ENCODE results near the gene CNTN5.

Gene CNTN5

DNA sequence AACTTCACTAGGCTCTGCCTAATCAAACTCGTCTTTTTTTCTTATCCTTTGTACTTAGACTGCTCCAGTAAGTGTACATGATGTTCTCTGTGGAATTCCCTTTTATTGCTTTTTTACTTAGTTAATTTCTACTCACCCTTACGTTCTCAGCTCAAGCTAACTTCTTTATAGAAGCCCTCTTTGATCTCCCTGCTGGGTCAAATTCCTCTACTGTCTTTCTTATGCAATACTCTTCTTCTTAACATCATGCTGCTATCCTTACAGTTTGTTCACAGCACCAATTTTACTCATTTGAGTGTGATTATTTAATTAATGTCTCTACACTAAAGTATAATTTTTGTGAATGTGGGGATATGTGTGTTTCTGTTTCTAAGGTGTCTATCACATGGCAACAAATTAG, 498.3 kb downstream of the CNTN5 start:
- DNase-seq (ENCODE audit: low spot score), result no peak

DNA sequence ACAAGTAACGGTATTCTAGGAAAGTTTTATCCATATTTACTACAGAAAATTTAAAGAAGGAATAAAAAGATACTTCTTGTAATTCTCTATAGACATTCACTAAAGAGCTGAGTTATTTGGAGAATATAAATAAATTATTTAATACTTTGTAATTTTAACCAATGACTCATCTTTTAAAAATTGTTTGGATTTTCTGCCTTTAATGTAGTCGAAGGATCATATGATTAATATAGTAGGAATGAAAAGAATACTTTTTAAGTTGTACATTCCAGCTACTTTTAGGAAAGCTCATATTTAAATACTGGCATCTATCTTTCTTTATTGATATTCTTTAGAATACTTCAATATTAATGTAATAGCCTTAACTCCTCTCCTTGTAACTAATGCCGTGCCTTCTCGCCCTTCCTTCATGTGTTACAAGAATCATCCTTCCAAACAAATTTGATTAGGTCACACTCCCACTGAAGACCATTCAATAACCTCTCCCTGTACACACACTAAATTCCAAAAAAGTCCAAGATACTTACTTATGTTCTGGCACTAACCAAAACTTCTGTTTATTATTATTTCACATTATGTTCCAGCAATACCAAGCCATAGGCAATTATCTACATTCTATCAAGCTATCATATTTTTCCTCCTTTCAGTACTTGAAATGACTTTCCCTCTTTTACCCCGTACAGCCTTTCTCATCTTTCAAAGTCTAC, 501.9 kb downstream of the CNTN5 start:
- DNase-seq (ENCODE audit: low spot score), result no peak

DNA sequence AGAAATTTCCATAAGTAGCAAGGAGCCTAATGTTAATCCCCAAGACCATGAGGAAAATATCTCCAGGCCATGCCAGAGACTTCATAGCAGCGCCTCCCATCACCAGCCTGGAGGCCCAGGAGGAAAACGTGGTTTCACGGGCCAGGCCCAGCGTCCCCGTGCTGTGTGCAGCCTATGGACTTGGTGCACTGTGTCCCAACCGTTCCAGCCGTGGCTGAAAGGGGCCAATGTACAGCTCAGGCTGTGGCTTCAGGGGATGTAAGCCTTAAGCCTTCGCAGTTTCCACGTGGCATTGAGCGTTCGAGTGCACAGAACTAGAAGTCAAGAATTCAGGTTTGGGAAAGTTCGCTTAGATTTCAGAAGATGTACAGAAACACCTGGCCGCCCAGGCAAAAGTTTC, 510.7 kb downstream of the CNTN5 start:
- DNase-seq (ENCODE audit: low spot score), result no peak

DNA sequence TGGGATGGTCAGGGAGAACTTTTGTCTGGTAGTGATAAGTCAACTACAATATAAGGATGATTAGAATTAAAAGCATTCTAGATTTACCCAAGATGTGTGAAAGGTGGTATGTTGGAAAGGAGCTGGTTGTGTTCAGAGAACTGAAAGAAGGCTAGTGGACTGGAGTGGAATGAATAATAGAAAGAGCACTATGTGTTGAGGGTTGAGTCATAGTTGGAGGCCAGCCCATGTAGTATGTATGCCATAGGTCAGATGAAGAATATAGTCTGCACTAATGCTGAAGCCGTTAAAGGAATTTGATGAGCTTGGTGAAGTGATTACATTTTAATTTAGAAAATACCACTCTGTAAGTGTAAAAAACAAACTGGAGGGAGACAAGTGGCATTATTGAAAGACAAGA, 514.1 kb downstream of the CNTN5 start:
- no peak for DNase-seq (ENCODE audit: low spot score)

DNA sequence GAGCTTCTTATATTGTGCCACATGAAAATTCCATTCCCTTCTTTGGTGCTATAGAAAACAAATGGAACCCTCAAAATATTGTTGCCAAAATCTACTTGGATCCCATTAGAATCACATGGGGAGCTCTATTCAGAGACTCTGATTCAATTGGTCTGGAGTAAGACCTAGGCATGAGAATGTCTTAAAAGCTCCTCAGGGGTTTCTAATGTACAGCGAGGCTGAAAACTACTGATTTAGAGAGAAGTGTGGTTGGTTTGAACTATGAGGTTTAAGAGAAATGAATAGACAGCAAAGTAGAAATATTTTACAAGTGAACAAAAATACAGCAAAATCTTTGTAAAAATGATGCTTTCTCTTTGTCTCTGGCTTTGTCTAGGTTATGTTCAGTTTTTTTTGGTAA, 514.7 kb downstream of the CNTN5 start:
- DNase-seq (ENCODE audit: low spot score), result no peak

DNA sequence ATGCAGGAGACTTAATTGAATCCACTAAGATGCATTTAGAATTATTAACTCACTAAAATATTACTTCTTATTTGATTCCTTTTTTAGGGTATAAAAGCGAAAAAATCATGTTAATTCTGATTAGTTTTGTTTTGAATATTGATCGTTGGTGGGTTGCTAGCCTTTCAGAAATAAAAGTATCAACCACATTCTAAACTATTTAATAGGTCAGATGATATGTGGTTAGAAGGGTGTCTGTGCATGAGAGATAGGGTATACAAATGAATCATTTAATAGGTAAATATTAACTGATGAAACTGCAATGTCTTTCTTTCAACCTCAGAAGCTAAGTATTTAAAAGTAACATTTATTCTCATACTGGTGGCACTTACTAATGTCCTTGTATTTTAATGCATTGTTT, 515.1 kb downstream of the CNTN5 start:
- no peak for DNase-seq (ENCODE audit: low spot score)

DNA sequence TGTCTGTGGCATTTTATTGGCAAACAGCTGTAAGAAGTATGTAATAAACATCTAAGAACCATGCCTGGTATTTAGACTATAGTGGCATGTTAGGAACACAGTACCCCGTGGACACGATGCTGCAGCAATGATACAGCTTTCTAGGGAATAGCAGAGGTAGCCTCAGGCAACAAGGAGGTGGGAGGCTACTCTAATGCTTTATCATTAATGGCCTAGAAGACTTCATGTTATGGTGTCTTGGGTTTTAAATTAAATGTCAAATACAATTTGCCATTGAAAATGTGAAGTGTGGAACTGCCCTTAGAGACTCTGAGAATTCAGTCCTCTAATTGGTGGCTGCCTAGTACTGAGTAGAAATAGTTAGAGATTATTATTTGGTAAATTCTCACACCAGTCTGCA, 516.9 kb downstream of the CNTN5 start:
- DNase-seq (ENCODE audit: low spot score), result no peak

DNA sequence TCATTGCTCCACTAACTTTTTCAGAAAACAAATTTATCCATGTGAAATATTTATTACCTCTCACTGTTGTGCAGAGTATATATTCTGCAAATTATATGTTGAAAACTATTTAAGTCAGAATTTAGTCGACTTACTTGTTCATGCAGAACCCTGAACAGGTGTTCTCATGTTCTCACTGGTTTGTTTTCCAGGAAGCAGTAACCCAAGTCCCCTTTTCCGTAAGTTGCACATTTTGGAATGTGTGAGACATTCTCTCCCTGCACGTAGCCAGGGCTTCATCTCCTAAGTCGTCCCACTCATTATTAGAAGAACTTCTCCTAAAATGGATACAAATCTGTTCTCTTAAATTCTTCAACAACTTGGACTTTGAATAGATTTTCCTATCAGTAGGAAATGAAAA, 524.9 kb downstream of the CNTN5 start:
- DNase-seq (ENCODE audit: low spot score), result no peak

DNA sequence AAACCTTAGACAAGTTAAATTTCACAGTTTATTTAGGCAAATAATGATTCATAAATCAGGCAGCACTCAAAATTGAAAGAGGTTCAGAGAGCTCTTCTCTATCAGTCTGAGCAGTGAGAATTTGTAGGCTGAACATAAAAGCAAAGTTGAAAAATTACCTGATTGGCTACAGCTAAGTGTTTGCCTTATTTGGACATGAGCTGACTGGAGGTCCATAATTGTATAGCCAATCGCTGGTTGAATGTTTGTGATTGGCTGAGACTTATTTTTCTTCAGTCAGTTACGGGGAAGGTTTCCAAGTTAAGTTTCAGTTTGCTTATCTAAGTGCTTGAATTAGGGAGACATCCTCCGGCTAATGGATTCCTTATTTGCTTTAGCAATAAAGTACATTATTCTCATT, 527.5 kb downstream of the CNTN5 start:
- DNase-seq (ENCODE audit: low spot score), result no peak

DNA sequence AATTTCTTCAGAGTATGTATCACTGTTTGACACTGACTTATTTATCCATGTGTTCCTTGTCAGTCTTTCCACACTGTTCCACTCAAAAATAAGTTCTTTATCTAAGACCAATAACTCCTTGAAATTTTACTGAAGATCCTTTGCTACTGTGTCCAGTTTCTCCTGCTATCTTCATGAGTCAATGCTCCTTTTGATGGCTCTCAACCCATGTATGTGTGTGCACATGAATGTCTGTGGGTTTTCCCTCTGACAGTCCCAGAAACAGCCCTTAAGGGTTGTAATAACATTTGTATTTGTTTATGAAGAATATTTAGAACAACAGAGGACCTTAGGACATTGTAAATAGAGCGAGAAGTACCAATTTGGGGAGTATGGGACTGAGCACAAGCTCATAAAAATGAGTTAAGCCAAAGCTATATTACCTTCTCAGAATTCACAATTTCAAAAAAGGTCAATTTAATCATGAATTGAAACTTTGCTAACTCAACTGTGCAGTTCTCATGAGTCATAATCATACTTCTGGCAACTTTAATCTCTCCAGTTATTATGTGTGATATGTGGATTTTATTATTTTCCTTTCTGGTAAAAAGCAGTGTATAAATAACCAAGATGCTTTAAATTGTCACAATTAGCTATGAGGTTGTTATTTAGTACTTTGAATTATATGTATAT, 533.6 kb downstream of the CNTN5 start:
- no peak for DNase-seq (ENCODE audit: low spot score)

DNA sequence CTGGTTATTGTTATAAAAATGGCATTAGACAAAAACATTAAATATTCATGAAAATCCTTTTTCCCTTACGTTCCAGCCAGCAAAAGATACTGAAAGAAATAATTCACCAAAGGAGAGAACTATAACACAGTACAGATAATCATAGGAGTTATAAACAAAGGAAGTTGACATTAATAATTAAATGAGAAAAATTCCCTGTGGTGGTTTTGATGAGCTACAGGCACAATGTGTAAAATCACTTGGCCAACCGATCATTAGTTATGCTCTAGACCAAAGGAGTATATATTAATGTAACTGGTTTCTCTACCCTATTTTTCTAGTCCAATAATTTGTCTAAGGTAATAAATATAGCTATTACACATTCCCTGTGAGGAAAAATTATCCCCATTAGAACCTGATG, 534.7 kb downstream of the CNTN5 start:
- no peak for DNase-seq (ENCODE audit: low spot score)

DNA sequence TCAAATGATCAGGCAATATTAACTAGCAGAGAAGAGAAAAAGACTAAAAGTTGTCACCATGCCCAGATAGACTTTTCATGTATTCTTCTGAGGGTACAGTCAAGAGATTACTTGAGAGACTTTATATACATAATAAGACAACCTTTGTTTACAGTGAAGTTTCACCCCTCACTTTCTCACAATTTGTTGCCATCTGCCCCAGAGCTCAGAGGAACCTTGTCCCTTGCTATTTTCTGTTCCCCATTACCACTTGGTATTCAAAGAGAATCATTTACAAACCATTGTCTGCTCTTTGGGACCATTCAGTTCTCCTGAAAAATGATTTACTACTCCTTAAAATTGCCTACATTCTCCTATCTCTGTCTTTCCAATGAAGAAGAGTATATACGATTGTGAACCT, 544.6 kb downstream of the CNTN5 start:
- DNase-seq (ENCODE audit: low spot score), result no peak

DNA sequence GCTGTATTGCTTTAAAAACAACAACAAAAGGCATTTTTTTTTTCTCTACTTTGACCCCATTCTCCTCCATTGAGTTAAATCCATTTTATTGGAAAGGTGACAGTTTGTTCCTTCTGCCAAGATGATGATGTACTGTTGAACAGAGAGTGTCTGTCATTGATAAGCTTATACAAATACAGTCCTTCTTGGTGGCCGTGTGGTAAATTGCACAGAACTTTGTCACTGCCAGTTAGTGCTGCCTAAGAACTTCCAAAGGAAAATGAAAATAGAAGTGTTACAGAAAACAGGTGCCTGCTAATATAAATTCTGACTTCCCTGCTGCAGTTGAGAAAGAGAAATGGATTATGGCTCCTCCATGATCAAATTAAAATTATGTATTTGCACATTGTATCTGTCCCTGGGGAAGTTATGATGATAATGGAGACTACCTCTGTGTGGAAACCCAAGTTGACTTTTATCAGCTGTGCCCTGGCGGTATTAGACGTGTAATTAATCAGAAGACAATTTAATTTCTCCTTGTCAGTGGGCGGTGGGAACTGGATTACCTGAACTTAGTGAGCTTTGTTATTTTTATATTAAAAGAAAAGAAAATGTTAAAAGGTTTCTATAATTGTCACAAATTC, 546.7 kb downstream of the CNTN5 start:
- DNase-seq (ENCODE audit: low spot score), result no peak

DNA sequence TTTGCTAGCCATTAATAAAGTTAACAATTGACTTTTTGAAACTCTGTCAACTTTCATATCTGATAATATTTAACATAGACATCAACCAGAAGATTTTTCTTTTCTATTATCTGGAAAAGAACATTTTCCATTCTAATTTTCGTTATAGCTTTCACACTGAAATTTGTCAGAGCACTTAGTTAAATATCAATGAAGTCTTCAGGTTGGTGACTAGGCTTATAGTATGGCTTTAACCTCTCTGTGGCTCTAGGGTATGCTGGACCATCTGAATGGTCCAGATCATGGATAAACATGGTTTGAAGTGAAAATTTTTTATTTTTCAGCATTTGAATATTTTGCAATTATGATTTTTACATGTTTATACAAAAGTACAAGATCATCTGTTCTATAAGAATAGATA, 548.1 kb downstream of the CNTN5 start:
- no peak for DNase-seq (ENCODE audit: low spot score)

DNA sequence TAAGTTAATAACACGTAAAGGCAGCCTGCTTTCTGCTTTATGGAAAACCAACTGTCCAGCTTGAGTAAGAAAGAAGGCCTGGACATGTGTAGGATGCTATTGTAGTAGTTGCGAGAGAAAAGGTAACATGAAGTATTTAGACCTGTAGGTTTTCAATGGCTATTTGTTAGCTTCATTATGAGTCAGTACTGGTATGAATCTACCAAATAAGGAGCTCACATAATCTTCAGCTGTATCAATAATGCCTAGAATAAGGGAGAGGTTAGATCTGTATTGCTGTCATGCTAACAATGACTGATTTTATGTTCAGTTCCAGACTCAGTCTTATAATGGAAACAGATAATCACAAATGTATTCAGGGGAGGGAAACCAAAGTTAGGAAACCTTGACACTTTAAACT, 550.3 kb downstream of the CNTN5 start:
- DNase-seq (ENCODE audit: low spot score), result no peak

DNA sequence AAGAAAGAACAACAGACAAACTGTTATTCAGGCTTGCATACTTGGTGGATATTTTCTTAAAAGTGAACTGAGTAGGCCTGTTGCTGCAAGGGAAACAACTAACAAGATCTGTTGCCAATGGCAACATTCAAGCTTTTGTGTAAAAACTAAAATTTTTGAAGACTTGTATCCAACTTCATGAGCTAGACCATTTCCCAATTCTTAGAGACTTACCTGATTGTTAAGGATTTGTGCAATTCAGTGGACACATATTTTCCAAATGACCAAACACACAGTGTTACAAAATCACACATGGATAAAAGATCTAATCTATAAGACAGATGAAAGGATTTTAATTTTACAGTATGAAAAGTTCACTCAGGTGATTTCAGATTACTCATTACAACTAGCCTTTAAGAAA, 564.1 kb downstream of the CNTN5 start:
- no peak for DNase-seq (ENCODE audit: low spot score)

DNA sequence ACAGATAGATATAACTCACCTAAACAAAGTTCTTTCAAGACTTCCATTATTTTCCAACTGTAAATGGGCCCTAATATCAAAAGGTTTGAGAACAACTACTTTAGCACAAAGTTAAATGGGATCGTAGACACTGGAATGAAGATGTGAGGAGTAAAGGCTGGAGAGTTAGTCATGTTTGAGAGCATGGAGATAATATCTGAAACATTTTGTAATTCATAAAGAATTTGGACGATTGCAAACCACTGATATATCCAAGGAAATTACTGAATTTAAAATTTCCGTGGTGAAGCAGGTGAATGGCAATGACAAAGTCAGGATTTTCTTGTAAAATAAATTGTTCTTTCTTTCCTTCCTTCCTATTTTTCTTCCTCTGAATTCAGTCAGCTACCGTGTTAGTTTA, 564.9 kb downstream of the CNTN5 start:
- DNase-seq (ENCODE audit: low spot score), result no peak

DNA sequence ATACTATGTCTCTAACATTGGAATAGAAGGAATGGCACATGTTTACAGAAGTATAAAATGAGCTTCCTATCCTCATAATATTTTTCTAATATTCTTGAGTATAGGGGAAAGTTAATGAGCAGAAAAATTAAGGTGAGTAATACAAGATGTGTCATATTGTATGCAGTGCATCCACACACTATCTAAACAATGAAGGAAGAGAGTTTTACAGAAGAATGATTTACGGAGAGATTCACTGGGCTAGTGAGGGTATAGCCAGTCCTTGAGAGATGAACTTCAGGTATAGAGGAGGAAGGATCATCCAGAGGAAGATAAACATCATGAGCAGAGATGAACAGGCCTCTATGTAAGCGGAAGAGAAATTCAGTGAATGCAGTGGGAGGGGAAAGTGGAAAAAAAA, 569.0 kb downstream of the CNTN5 start:
- no peak for DNase-seq (ENCODE audit: low spot score)

DNA sequence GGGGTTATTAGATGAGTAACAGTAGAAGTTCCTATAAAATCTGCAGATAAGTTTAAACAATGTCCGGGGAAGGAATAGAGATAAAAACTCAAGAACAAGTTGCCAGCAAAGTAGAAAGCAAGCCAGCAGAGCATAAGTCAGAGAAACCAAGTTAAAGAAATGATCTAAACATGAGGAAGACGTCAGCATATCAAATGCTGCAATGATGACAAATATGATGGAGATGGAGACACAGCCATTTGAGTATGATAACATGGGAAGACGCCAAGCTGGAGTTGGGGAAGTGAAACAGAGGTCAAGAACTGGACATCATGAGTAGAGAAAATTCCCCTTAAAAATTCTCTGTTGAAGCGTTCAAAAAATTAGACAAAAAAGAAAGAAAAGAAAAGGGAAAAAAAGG, 571.5 kb downstream of the CNTN5 start:
- DNase-seq (ENCODE audit: low spot score), result no peak

DNA sequence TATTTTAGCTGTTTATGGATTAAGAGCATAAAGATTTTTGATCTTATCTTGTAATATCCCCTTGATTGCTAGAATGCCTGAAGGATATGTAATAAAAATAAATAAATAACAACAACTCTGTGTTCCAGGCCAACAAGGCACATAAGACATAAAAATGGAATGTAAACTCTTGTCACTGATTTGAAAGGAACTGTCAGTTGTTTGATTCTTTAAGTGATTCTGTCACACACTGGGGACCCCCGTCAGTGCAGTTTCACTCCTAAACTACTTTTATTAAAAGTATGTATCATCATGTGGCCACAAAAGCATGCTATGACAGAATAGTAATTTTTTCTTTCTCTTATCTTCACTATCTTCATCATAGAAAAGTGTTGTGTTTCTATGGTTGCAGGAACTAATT, 572.4 kb downstream of the CNTN5 start:
- no peak for DNase-seq (ENCODE audit: low spot score)

DNA sequence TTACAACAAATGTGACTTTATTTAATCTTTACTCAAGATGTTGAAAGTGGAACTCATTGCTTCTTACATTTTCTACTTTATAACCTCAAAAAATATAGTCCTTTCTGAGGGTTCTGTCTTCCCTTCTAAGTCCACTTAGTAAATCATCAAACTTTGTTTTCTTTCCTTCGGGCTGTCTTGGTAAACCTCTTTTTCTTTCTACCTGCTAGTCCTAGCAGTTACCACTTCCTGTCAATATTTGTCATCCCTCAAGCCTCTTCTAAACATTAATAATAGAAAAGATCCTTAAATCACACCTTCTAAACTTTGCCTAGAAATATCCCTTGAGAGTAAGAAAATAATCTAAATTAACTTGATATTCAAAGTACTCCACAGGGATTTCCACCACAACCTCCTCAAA, 580.4 kb downstream of the CNTN5 start:
- no peak for DNase-seq (ENCODE audit: low spot score)

DNA sequence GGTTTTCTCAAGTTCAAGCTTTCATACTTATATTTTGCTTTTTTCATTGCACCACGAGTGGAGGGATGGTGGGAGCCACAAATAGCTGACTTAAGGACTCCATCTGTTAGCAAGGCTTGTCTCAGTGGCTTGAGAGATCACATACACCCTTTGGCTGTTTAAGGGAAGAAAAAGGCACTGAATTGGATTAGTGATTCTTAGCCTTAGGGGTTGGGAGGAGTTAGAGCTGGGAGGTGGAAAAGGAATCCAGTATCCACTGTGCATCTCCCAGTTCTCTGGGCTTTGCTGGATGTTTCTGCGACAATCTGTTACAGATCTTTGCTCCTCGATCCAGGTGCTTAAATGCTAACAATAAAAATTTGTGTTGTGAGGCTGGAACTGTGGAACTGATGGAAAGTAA, 593.6 kb downstream of the CNTN5 start:
- DNase-seq (ENCODE audit: low spot score), result no peak

DNA sequence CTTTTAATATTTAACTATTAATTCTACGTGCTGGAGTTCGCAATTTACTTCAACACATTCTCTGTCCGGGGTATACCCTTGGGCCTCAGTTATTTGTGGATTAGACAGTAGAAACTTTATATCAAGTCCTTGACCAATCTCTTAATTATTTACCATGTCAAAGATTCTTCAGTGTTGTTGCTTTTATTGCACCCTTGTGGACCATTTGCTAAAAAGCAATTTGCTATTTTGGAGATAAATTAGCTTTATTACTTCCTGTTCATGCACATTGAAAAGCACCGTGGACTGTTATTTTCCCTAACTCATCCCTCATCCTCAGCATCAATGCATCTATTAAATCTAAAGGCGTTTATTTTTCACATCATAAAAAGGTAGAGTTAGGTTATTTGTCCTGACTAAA, 609.9 kb downstream of the CNTN5 start:
- no peak for DNase-seq (ENCODE audit: low spot score)

DNA sequence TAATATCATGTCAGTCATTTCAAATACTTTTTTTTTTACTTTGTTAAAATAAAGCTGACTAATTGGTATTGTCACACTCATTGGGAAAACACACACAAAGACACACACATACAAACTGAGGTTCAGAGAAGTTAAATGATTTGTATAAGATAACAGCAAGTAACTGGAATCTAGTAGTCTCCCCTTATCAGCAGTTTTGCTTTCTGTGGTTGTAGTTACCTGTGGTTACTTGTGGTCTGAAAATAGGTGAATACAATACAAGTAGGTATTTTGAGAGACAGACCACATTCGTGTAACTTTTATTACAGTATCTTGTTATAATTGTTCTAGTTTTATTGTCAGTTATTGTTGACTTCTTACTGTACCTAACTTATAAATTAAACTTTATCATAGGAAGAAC, 610.9 kb downstream of the CNTN5 start:
- DNase-seq (ENCODE audit: low spot score), result no peak

Measured in iPS-NIHi11 (cell line).